Endometrium (tissue), 2 donors: ENCODE results near the gene PDCD11.

Experiments used
- FAIRE-seq: peaks from 2 replicates; lab custom pipeline; 2012; peaks lifted over from hg19 to GRCh38; lab: Jason Lieb, UNC
- donor health status: control.
- donor health status: control.

Gene PDCD11

GRCh38 chr10:103451091-103451813 lies 54.8 kb downstream of the PDCD11 start:
- no peak for FAIRE-seq

DNA sequence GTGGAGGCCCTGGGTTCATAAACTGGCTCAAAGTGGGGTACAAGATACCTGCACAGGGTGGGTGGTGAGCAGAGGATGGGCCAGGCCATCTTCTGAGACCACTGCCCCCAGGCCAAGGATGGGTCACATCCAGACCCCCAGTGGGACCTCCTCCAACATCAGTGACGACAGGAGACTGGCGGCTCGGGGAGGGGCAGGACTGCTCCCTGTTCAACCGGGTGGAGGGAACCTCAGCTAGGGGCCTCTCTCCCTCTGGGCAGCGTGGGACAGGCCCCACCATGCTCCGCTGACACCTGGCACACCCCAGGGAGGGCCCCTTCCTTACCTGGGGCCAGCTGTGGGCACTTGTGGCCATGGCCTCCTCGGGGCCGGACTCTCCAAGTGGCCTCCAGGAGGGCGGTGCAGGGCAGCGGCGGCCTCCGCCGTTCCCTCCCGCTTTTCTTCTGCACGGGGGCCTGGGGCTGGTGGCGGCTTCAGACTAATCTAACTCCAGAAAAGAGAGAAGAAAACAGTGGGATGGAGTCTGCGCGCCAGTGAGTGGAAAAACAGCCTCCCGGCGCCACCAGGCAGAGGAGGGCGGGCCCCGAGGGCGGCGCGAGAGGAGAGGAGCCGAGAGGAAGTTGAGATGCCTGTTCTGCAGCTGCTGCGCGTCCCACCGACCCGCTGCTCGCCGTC lies 55.5 kb downstream of the PDCD11 start, which contains the start of gene CALHM2:
Gene CALHM2 (minus strand): TSS at position 540 of the 675 bp plus-strand sequence. CDS start 2,429 bp downstream, outside the sequence.
- FAIRE-seq: no peak

GRCh38 chr10:103452506-103453230 lies 56.2 kb downstream of the PDCD11 start:
- no peak for FAIRE-seq

- no peak for FAIRE-seq
Measured at GRCh38 chr10:103454026-103454425, 57.6 kb downstream of the PDCD11 start.

DNA sequence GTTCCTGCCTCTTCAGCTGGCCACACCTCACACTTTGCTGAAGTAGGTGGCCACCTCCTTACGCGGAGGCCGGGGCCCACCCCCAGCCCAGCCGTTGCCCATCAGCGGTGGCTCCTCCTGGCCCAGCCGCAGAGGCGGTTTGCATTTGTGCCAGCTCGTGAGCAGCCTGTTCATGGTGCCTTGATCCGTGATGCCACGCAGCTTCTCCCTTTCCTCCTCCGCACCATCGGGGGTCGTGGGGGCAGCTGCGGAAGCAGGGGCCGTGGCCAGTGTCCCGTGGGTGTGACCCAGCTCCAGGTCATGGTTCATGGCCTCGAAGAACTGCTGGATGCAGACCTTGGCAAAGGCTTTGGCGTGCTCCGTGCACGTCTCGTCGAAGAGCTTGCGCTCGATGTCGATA lies 58.8 kb downstream of the PDCD11 start:
- FAIRE-seq: no peak

DNA sequence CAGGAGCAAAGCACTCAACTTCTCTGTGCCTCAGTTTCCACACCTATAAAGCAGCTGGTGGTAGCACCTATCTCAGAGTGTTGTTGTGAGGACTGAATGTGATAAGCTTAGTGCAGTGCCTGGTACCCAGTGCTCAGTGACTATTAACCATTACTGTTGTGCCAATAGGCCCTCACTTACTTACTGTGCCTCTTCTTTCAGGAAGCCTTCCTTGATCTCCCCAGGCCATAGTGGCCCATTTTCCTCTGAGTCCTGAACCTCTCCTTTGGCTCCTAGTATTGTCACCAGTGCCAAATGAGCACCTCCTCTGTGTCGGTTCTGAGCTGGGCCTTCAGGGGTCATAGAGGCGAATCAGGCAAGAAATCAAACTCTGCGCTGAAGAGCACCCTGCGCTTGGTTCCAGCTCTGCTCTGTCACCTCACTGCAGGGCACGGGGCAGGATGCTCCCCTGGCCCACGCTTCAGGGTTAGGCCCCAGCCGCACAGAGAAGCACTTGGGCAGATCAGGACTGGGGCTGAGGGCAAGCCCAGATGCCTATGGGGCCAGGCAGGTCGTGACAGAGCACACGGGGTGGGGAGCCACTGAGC lies 59.7 kb downstream of the PDCD11 start:
- FAIRE-seq: no peak

- no peak for FAIRE-seq
Measured at GRCh38 chr10:103457176-103457712, 60.8 kb downstream of the PDCD11 start.

DNA sequence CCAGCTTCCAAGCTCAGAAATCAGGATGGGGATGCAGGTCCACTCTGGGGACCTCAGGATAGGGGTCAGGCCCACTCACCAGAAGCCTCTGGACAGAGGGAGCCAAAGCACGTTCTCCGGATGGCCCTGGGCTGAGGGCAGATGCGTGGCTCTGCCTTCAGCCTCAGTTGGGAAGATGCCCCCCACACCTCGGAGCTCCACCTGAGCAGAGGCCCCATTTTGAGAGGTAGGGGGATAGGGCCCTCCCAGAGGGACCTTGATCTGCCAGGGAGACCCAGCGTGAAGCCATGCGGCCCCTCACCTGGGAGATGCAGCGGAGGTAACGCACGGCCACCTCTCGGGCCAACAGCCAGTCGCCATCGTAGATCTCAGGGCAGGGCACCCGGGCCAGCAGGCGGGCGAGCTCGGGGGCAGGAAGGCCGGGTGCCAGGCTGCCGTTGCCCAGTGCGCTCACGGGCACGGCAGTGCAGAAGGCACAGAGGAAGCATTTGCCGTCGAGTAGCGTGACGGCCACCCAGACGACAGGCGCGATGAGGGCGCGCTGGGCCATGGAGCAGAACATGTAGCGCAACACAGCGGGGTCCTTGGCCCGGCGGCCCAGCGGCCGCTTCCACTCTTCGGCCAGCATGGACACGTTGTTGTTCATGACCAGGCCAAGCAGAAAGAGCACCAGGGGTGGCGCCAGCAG lies 61.6 kb downstream of the PDCD11 start:
- FAIRE-seq: no peak

DNA sequence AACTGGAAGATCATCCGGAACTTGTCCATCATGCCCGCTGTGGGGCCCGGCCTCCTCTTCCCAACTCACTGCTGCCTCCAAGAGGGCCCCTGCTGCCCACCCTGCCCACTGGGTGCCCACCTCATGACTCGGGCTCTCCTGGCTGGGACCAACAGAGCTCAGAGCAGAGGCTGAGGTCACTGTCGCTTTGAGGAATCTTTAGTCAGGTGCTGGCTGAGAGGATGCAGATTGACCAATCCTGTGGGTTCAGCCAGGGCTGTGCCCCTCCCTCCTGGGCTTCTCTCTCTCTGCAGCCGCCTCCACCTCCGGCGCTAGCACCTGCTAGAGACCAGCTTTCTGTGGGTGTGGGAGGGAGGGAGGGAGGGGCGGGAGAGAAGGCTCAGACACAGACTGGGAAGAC lies 62.3 kb downstream of the PDCD11 start, which contains the start of gene CALHM1:
Gene CALHM1 (minus strand): TSS at position 181 of the 400 bp plus-strand sequence. CDS start 149 bp downstream, at position 32.
- no peak for FAIRE-seq

DNA sequence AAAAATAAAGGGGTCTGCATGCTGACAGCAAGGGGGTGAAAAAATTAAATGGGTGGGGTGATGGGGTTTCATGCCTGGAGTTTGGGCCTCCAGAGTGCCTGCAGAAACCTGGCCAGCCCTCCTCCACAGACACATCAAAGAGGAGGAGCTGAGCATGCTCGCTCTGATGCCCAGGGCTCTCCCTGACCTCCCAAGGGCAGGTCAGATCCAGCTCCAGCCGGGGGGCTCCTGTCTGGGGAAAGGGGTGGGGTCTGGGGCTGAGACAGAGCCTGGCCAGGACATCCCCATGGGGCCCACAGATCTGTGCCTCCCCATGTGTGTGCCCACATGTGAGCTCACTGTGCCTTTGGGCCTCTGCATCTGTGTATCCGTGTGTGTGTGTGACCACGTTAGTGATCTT lies 63.2 kb downstream of the PDCD11 start:
- no peak for FAIRE-seq

GRCh38 chr10:103463499-103463898 lies 67.1 kb downstream of the PDCD11 start:
- no peak for FAIRE-seq

DNA sequence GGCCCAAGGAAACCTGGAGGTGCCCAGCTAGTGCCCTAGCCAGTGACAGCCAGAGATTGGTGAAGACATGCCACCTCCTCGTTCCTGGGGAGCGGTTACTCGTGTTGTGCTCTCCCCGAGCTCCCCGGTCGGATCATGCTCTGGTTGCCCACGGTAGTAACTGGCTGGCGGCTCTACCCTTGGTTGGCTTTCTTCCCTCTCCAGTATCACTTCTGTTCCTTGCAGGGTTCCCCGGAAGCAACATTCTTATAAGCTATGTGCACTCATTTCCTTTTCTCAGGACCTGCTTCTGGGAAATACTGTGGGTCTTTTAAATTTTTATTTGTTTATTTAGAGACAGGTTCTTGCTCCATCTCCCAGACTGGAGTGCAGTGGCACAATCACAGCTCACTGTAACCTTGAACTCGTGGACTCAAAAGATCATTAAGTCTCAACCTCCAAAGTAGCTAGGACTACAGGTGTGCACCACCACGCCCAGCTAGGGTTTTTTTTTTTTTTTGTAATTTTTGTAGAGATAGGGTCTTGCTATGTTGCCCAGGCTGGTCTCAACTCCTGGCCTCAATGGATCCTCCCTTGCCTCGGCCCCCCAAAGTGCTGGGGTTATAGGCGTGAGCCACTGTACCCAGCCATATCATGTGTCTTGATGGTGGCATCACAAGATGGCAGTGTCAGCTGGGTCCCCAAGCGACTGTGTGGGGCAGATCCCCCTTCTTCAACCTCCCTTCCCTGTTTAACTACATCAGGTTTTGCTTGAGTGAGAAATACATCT lies 69.2 kb downstream of the PDCD11 start:
- FAIRE-seq: no peak

DNA sequence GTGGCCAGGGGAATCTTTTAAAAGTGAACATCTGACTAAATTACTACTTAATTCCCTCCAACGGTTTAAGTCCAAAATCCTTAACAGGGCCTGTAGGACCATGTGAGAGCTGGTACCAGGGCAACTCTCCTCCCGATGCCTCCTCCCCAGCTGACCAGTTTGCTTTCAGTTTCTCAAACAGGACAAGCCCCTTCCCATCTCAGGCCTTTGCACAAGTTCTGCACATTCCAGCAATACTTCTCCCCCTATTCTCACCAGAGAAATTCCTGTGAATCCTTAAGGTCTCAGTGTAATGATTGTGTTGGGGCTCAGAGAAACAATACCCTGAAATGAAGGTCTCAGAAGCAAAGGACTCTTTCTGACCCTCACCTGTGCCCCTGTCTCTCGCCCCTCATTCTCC lies 70.3 kb downstream of the PDCD11 start:
- FAIRE-seq: no peak

DNA sequence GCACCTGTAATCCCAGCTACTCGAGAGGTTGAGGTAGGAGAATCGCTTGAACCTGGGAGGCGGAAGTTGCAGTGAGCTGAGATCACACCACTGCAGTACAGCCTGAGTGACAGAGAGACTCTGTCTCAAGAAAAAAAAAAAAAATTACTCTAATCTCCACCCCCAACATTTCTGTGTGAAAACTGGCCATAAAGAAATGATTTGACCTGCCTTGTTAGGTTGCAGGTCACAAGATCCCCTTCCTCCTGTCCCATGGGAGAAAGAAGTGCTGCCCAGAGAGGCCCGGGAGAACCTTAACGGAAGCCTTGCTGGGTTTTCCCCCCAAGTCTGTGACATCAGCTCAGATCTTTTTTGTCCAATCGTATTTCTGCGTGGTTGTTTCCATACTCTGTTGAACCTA lies 71.0 kb downstream of the PDCD11 start:
- no peak for FAIRE-seq

DNA sequence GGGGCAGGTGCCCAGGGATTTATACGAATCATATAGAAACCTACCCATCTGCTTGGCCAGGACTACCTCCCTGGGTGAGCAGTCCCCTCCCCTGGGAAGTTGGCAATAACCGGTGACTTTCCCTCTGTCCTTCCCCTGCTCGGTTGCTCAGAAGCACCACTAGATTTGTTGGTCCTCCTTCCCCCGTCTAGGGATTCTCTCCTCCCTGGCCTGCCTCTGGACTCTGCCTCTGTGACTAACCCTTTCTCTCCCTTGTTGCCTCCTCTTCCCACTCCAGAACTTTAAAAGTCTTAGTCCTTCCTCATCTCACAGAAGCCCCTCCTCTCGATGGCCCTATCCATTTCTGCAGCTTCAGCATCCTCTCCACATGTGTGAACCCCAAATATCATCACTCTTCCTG lies 72.8 kb downstream of the PDCD11 start:
- no peak for FAIRE-seq

GRCh38 chr10:103470761-103471653 lies 74.6 kb downstream of the PDCD11 start:
- FAIRE-seq: no peak

- no peak for FAIRE-seq
Measured at GRCh38 chr10:103472005-103472404, 75.6 kb downstream of the PDCD11 start.

- no peak for FAIRE-seq
Measured at GRCh38 chr10:103473261-103473671, 76.8 kb downstream of the PDCD11 start.

DNA sequence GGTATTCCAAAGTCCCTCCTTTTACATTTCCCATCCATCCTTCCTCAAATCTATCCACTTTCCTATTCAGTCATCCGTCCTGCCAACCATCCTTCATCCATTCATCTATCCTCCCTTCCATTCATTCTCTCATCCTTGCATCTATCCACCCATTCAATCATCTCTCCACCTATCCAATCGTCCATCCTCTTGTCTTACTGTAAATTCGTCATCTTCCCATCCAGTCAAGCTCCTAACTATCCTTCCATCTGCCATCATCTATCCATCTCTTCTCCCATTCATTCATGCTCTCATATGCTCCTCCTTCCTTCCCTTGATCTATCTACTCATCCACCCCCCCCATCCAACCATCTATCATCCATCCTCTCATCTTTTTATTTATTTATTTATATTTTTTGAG lies 77.7 kb downstream of the PDCD11 start:
- FAIRE-seq: no peak

DNA sequence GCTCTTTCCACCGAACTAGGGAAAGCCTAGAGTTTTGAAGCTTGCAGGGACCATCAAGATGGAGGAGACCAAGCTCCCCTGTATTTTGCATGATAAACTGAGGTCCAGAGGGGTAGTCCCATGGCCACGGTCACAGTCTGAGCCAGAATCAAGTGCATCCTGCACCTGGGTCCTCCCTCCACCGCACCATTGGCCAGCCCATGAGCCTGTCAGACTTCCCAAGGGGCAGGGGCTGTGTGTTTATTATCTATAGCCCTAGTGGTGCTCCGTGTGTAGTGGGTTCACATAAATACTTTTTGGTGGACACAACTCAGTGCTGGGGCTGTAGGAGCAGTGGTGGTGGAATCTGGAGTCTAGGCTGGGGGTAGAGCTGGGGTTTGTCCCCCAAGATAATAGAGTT lies 79.0 kb downstream of the PDCD11 start:
- no peak for FAIRE-seq
